ENCODE results near the gene RASIP1. TPM values are rescaled to one million over a fixed set of nuclear protein-coding genes. Genes with fewer than 3 reads are reported as not detected.

The RASIP1 gene
- total RNA-seq, 2 experiments from 2014 or later: 0.31 to 0.50 TPM

DNA sequence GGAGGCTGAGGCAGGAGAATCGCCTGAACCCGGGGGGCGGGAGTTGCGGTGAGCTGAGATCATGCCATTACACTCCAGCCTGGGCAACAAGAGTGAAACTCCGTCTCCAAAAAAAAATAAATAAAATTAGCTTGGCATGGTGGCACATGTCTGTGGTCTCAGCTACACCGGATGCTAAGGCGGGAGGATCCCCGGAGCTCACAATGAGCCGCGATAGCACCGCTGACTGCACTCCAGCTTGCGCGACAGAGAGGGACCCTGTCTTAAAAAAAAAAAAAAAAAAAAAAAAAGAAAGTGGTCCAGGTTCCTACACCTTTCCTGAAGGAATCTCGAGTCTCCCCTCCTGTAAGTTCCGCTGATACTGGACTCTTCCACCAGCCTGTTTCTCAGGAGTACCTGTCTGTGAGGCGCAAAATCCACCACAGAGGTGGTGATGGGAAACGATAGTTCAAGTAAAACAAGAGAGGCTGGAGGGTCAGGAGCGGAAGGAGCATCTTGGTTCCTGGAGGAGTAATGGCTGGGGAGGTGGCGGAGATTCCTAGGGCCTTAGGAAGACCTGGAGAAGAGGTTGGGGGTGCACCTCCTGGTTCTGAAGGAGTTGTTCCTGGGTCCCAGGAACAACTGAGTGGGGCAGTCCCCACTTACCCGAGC, 11.6 kb upstream of the RASIP1 start:
- POLR2A ChIA-PET: interaction anchor here (0.7 kb wide), 1 partner anchor 31 kb away, joined by 4 read pairs; no protein-coding TSS in a partner anchor

DNA sequence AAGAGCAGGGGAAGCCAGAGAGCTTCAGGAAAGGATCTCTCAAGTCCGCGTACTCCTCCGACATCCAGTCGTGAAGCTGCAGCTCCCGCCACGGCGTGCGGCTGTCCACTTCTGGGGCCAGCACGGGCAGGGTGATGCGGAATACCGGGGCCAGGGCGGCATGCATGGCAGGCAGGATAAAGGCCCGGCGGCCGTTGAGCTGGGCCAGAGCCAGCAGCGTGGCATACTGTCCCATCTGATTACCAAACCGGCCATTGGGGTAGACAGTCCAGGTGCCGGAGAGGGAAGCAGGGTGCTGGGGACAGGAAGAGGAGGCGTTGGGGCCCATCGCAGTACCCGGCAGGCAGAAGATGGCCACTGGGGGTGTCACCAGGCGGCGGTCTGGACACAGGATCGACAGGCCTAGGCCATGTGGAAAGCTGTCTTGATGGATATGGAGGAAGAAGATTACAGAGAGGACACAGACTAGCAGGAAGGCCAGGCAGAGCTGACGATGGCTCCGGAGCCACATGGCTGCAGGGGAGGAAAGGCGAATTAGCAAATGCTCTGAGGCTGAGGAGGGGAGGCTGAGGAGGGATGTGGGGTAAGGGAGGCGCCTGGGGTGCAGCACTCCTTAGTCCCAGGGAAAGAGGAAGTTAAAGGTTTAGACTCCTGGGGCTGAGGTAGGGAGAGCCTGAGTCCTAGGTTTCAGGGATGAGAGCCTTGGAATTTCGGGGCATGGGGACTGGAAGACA, 10.5 kb upstream of the RASIP1 start:
- no peak overlapping the region for H3K27ac Mint-ChIP-seq
- H3K36me3 Mint-ChIP-seq (ENCODE audit: low read depth): no peaks in the 10 kb centered on the region
- H3K27me3 Mint-ChIP-seq: peaks cover 32% of the 10 kb centered on the region
- ChIA-PET CTCF (interaction anchor here (1.2 kb wide), 1 partner anchor 12 kb away, joined by 5 read pairs; no protein-coding TSS in a partner anchor), POLR2A (no interaction called here)
- H3K9me3 Mint-ChIP-seq: no peaks in the 10 kb centered on the region
- peak overlapping the region; percentile 32 for H3K4me3 Mint-ChIP-seq
- H3K4me1 Mint-ChIP-seq: peaks cover 30% of the 10 kb centered on the region
- DNase-seq: no peak

More for the DNA sequence above, 11.6 kb upstream of the RASIP1 start:
- DNase-seq: peak; percentile 30
- Mint-ChIP-seq H3K9me3 (no peaks in the 10 kb centered on the region), H3K36me3 (ENCODE audit: low read depth) (no peaks in the 10 kb centered on the region), H3K4me3 (peak overlapping the region; percentile 72), H3K27ac (peak overlapping the region; percentile 57), H3K4me1 (peaks cover 26% of the 10 kb centered on the region), H3K27me3 (peaks cover 28% of the 10 kb centered on the region)
- CTCF ChIA-PET: interaction anchor here (0.6 to 1.2 kb wide), 4 partner anchors 9 to 44 kb away, joined by 3 to 5 read pairs (median 3); no protein-coding TSS in a partner anchor

DNA sequence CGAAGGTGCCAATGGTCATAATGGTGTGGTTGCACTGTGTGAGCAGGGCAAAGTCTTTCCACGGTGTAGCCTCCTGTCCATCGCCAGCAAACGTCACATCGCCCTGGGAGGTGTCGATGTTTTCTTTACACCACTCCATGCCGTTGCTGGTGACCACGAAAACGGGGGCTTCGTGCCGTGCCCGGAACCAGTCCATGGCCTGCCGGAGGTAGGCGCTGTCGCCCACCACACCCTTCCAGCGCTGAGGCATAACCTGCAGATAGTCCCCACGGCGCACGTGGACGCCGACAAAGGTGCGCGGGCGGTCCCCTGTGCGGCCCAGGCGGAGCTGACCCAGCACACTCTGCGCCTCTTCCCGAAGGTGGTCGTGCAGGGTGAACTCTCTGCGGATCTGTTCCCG, 9.9 kb upstream of the RASIP1 start:
- POLR2A ChIA-PET: no interaction called here
- H3K9me3 Mint-ChIP-seq: no peaks in the 10 kb centered on the region
- peaks cover 35% of the 10 kb centered on the region for H3K4me1 Mint-ChIP-seq
- peaks cover 33% of the 10 kb centered on the region for H3K27me3 Mint-ChIP-seq
- no peak overlapping the region for H3K4me3 Mint-ChIP-seq
- H3K27ac Mint-ChIP-seq: no peak overlapping the region
- no peak for DNase-seq
- CTCF ChIA-PET: no interaction called here
- H3K36me3 Mint-ChIP-seq (ENCODE audit: low read depth): no peaks in the 10 kb centered on the region

DNA sequence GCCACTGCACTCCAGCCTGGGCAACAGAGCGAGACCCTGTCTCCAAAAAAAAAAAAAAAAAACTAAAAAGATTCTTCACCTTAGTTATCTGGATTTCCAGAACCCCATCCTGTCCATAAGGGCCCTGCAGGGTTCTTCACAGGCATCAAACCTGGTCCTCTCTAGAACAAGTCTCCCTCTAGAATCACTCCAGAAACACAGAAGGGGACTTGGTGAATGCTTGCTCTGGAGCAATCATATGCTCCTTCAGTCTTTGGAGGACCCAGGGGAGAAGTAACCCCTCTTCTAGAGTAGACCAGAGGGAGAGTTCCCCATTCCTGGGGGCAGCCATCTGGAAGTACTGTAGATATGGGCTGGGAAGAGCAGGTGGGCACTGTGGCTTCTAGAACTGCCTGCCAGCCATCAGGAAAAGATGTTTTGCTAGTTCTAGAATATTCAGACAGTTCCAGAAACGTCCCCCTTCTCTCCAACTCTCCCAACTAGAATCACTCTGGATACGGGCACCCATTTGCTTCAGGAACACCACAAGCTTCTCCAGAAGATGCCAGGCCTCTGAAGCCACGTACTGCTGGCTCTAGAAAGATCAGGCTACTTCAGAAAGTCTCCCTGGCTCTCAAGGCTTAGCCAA, 9.3 kb upstream of the RASIP1 start:
- no peaks in the 10 kb centered on the region for H3K36me3 Mint-ChIP-seq (ENCODE audit: low read depth)
- H3K4me3 Mint-ChIP-seq: no peak overlapping the region
- ChIA-PET POLR2A (no interaction called here), CTCF (no interaction called here)
- H3K27ac Mint-ChIP-seq: no peak overlapping the region
- peaks cover 35% of the 10 kb centered on the region for H3K4me1 Mint-ChIP-seq
- no peak for DNase-seq
- no peaks in the 10 kb centered on the region for H3K9me3 Mint-ChIP-seq
- H3K27me3 Mint-ChIP-seq: peaks cover 30% of the 10 kb centered on the region

DNA sequence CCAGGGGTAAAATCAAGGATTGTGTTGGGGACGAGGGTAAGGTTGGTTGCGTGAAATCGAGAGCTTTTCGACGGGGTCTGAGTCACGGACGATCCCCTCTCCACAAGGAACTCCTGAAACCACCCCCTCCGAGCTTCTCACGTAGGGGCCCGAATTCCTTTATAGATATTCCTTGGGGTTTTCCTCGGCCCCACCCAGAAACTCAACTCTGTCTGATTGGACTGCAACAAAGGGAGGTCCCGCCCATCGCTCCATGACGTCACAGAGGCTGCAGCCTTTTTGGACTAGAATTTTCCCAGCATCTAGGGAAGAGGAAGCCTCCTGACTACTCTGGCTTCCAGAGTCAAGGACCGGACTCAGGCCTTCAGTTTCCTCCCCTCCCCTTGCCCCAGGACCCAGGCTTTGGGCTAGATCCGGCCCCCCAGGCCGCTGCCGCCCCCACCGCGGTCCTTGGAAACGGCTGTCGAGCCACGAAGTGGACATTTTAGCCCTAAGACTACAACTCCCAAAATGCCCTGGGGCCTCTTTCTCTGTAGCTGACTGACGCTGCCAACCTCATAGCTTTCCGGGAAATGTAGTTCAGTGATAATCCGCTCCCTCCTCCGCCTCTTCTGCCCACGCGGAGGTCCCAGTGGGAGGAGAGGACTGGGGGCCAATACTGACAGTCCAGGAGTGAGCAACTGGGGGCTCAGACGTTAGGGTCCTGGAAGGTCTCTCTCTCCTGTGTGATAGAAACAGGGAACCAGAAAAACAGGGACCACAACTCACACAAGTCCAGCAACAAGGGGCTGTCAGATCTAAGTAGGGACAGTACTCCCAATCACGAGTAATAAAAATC, 6.5 kb upstream of the RASIP1 start, which contains the start of gene IZUMO1:
Gene IZUMO1, minus strand, starts transcription at position 172 of the 838 bp plus-strand sequence. CDS start 1,050 bp downstream, outside the sequence.
- Mint-ChIP-seq H3K36me3 (ENCODE audit: low read depth) (no peaks in the 10 kb centered on the region), H3K4me3 (peak within 1 kb of the TSS; percentile 34), H3K4me1 (peaks cover 19% of the 10 kb centered on the region), H3K27me3 (peaks cover 15% of the 10 kb centered on the region), H3K27ac (no peak within 1 kb of the TSS), H3K9me3 (no peaks in the 10 kb centered on the region)
- CTCF ChIA-PET: interaction anchor here (0.7 to 2.2 kb wide), 4 partner anchors 8 to 224 kb away, joined by 3 to 9 read pairs (median 4); partner anchors contain the start of gene BCAT2
- POLR2A ChIA-PET: no interaction called here
- DNase-seq: peak; percentile 65

DNA sequence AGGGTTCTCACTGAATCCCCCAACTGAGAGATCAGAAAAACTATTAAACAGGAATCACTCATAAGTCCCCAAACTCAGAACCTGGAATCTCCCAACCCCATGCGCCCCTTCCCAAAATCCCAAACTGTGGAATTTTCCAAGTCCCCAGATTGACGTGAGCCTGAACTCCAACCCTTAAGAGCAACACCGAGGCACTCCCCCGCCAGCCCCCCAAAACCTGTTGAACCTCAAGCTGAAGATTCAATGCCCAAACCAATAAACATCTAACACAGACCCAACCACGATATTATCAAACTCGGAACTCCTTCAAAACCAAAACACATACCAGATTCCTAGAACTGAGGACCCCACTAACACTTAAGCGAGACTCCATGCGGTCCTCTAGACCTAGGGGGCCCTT, 5.7 kb upstream of the RASIP1 start:
- H3K9me3 Mint-ChIP-seq: no peaks in the 10 kb centered on the region
- no peak for DNase-seq
- peaks cover 23% of the 10 kb centered on the region for H3K4me1 Mint-ChIP-seq
- peaks cover 15% of the 10 kb centered on the region for H3K27me3 Mint-ChIP-seq
- no peak overlapping the region for H3K27ac Mint-ChIP-seq
- ChIA-PET POLR2A (no interaction called here), CTCF (interaction anchor here (1.2 kb wide), 1 partner anchor 225 kb away, joined by 5 read pairs; no protein-coding TSS in a partner anchor)
- H3K36me3 Mint-ChIP-seq (ENCODE audit: low read depth): no peaks in the 10 kb centered on the region
- H3K4me3 Mint-ChIP-seq: no peak overlapping the region

DNA sequence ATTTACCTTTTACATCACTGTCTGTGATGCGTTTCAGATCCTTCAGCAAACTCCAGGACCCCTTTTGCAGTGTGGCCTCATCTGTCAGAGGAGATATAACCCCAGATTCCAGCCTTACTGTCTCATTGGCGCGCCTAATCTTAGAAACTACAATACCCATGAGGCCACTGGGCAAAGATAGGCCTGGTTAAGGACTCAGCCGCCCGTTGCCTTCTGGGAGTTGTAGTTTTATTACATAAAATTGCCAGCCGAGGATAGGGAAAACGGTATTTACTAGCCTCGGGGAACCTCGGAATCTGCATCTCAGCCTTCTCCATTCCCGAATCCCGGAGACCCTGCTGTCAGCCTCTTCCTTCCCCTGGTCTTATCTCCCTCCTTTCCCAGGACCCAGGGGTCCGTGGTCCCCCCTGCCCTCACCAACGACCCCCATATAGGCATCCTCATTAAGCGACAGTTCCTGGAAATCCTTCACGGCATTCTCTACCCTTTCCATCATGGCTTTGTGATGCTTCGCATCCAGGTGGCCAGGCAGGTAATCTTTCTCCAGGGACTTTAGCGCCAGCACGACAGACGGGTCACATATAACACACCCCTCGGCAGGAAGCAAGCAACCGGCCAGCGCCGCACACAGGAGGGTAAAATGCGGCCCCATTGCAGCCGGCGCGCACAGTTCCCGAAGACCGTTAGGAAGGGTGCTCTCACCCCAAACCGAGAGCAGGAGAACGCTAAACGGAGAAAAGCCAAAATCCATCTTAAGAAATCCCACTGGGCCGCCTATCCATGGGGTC, 5.0 kb upstream of the RASIP1 start:
- H3K4me1 Mint-ChIP-seq: peaks cover 25% of the 10 kb centered on the region
- peak; percentile 67 for DNase-seq
- CTCF ChIA-PET: no interaction called here
- no peak overlapping the region for H3K4me3 Mint-ChIP-seq
- H3K27ac Mint-ChIP-seq: no peak overlapping the region
- no peaks in the 10 kb centered on the region for H3K36me3 Mint-ChIP-seq (ENCODE audit: low read depth)
- H3K9me3 Mint-ChIP-seq: no peaks in the 10 kb centered on the region
- POLR2A ChIA-PET: no interaction called here
- H3K27me3 Mint-ChIP-seq: peaks cover 16% of the 10 kb centered on the region

DNA sequence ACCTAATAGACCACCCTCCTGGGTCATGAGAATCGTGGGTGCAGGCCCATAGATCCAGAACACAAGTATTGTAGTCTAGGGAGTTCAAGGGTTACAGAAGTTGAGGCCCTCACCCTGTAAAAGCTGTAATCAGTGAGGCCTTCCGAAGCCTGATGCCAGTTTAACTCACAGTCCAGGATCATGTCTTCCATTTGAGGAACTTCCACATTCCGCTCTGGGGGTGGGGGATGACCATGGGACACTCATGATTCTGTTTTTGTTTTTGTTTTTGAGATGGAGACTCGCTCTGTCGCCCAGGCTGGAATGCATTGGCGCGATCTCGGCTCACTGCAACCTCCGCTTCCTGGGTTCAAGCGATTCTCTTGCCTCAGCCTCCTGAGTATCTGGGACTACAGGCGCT, 1.7 kb upstream of the RASIP1 start:
- Mint-ChIP-seq H3K36me3 (ENCODE audit: low read depth) (no peaks in the 10 kb centered on the region), H3K4me3 (no peak overlapping the region), H3K27ac (no peak overlapping the region), H3K4me1 (peaks cover 44% of the 10 kb centered on the region), H3K27me3 (peaks cover 21% of the 10 kb centered on the region), H3K9me3 (no peaks in the 10 kb centered on the region)
- ChIA-PET POLR2A (no interaction called here), CTCF (no interaction called here)
- no peak for DNase-seq

DNA sequence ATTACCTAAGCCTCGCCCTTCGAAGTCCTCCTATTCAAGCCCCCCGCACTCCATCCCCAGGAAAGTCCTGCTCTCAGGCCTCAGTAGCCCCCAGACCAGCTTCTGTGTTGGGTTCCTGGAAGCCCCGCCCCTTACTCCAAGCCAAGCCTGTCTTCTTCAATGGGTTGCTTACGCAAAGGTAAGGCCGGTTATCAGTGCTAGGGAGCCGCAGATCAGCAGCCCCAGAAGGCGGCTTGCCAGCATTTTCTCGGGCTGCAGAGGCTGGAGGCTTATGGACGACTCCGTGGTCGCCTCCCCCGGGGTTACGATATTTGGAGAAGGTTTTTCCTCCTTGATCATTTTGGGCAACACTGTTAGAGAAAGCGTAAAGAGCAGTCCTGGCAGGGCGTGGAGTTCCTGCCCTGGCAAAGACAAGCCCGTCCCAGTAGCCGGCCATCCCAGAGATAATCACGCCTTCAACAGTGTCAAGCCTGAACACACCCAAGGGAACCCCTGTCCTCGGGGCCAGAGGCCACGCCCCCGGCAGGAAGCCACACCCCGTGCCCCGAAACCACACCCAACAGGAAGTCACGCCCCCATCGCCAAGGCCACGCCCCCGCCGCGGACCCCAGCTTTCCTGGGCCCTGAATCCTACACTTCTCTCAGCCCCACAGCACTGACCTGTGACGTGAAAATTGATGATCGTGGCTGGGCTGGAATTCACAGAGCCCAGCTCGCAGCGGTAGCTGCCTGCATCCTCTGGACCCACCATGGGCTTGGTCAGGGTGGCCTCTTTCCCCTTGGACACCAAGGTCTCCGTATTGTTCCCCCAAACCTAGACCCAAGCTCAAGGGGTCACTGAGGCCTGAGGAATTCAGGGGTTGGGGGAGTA, 954 bp upstream of the RASIP1 start:
- peaks cover 21% of the 10 kb centered on the region for H3K27me3 Mint-ChIP-seq
- no peaks in the 10 kb centered on the region for H3K9me3 Mint-ChIP-seq
- DNase-seq: no peak
- H3K36me3 Mint-ChIP-seq (ENCODE audit: low read depth): no peaks in the 10 kb centered on the region
- ChIA-PET POLR2A (interaction anchor here (0.5 kb wide), 1 partner anchor 47 kb away, joined by 4 read pairs; no protein-coding TSS in a partner anchor), CTCF (no interaction called here)
- H3K27ac Mint-ChIP-seq: no peak overlapping the region
- no peak overlapping the region for H3K4me3 Mint-ChIP-seq
- H3K4me1 Mint-ChIP-seq: peaks cover 43% of the 10 kb centered on the region

DNA sequence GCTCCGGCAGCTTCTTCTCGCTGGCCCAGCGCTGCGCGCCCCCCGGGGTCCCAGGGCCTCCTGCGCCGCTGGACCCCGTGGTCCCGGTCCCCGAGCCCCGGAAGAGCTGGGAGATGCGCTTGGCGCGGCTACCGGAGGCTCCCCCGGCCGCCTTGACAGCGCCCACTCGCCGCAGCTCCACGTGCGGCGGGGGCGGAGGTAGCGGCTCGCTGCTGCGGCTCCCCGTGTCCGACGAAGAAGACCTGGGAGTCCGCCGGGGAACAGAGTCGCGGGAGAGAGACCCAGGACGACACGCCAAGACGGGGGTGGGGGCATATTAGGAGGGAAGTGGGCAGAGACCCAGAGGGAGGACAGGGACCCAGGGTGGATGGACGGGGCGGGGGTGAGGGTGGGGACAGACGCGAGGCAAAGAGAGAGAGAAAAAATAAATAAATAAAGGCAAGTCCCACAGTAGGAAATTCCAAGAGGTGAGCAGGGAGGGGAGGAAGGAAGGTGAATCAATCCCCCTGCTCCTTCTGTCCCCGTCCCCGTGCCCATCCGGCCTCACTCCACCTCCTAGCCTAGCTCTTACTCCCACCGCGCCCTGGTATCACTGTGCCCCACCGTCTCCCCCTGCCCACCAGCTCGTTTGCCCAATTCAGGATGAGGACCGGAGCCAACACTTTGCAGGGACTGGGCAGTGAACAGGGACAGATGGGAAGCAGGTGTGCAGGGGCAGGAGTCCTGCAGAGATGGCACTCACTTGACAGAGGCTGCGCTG, 826 bp downstream of the RASIP1 start:
- Mint-ChIP-seq H3K27ac (no peak overlapping the region), H3K4me1 (peaks cover 34% of the 10 kb centered on the region), H3K9me3 (no peaks in the 10 kb centered on the region), H3K4me3 (no peak overlapping the region), H3K27me3 (peaks cover 17% of the 10 kb centered on the region), H3K36me3 (ENCODE audit: low read depth) (no peaks in the 10 kb centered on the region)
- CTCF ChIA-PET: interaction anchor here (0.8 to 2.1 kb wide), 12 partner anchors 8 to 94 kb away, joined by 3 to 9 read pairs (median 4); partner anchors contain the start of genes CA11 and IZUMO1
- POLR2A ChIA-PET: no interaction called here
- no peak for DNase-seq
